HCEC 1CT (cell line): ENCODE measurements around the gene SNX8.
"Not testable (repeated sequence)": the region's sequence is repeated elsewhere in the genome, so short reads cannot be mapped to it uniquely, and the experiment has no call there.

Experiments
- DNase-seq: peaks from one replicate; pipeline ENCODE4 v3.0.0-alpha.2; 2017

The SNX8 gene, protein sequence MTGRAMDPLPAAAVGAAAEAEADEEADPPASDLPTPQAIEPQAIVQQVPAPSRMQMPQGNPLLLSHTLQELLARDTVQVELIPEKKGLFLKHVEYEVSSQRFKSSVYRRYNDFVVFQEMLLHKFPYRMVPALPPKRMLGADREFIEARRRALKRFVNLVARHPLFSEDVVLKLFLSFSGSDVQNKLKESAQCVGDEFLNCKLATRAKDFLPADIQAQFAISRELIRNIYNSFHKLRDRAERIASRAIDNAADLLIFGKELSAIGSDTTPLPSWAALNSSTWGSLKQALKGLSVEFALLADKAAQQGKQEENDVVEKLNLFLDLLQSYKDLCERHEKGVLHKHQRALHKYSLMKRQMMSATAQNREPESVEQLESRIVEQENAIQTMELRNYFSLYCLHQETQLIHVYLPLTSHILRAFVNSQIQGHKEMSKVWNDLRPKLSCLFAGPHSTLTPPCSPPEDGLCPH

DNA sequence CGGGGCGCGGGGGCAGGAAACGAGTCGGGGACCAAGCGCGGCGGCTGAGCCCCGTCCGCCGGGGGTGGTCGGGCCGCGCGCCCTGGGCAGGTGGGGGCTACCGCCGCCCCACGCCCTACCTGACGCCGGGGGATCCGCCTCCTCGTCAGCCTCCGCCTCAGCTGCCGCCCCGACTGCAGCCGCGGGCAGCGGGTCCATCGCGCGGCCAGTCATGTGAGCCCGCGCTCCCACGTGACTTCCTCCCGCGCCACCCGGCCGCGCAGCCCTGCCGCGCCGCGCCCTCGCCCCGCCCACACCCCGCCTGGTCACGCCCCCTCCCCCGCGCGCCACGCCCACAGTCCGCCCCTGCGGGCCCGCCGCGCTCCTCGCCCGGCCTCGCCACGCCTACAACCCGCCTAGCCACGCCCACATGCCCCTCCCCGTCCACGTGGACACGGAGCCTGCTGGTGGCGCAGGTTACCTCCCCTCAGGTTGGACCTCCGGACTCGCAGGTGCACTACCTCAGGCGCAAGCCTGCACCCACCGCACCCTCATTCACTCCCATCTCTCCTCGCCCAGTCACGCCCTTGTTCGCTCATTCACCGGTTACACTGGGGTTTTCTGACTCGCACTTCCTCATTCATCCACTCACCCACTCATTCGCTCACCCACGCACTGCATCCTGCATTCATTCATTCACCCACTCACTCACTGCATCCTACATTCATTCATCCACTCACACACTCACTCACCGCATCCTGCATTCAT is at the start of gene SNX8:
SNX8 (minus strand) TSS at position 233 of the 747 bp plus-strand sequence; CDS start at position 213, 20 bp downstream.
- DNase-seq = peak; percentile 87

DNA sequence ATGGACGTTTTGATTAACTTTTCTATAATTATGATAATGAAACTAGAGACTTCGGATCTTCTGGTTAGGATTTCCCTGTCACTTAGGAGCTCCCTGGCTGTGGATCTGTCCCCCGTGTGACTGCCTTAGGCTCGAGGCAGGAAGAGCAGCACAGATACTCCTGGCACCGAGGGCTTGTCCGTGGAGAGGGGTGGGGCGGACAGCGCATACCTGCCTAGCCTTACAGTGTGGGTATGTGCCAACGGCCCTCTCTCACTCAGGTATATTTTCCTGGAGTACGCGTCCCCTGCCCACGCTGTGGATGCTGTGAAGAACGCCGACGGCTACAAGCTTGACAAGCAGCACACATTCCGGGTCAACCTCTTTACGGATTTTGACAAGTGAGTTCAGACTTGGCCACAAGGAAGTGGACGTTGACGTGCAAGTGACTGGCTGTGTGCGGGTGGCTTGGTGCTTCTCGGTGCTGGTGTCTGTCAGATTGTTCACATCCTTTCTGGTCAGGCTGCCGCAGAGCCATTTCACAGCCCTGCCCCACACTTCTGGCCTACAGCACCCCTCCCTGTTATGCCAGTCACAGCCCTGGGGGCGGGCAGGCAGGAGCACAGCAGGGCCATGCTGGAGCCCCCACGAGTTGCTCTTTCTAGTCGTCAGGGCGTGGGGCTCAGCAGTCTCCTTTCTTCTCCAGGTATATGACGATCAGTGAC is 48.3 kb upstream of the SNX8 start:
- no peak for DNase-seq

DNA sequence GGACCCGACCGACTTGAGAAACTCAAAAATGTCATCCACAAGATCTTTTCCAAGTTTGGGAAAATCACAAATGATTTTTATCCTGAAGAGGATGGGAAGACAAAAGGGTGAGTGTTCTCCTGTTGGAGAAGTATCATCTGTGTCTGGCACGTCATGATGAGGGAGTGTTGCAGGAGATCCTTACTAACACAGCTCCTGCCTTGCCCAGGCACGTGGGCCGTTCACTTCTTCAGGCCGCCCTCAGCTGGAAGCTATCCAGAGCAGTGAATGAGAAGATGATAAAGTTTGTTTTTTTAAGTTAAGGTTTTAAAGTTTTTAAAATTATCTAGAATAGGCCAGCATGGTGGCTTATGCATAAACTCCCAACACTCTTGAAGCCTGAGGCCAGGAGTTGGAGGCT is 46.6 kb upstream of the SNX8 start:
- no peak for DNase-seq

DNA sequence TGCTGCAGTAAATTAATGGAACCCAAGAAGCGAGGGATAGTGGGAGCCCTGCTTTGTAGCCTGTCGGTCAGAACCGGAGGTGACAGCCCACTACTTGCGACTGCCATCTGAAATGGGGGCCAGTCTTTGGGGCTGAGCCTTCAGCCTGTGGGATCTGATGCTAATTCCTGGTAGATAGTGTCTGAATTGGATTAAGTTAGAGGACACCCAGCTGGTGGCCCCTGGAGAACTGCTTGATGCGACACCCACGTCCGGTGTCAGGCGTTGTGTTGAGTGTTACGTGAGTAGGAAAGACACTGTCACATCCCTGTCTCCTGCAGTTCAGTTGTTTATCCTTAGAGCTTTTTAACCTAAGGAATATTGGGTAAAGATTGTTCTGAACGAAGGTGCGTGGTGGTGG is 45.4 kb upstream of the SNX8 start:
- DNase-seq = no peak

DNA sequence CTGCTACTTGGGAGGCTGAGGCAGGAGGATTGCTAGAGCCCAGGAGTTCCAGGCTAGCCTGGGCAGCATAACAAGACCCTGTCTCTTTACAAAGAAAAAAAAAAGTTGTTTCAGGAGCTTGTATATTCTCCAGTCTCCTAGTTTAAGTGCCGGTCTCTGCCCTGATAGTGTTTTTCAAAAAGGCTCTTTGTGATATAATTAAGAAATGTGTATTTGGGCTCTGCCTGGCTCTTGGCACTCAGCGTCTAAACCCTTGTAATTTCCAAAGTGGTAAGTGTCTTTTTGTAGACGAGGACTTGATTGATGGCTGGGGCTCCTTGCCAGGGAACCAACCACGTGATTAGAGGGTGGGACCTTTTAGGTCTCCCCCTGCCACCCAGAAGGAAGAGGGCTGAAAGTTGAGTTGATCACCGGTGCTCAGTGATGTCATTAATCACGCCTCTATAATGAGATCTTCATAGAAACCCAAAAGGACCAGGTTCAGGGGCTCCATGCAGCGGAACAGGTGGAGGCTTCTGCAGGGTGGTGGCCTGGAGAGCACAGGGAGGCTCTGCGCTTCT is 44.8 kb upstream of the SNX8 start:
- no peak for DNase-seq

DNA sequence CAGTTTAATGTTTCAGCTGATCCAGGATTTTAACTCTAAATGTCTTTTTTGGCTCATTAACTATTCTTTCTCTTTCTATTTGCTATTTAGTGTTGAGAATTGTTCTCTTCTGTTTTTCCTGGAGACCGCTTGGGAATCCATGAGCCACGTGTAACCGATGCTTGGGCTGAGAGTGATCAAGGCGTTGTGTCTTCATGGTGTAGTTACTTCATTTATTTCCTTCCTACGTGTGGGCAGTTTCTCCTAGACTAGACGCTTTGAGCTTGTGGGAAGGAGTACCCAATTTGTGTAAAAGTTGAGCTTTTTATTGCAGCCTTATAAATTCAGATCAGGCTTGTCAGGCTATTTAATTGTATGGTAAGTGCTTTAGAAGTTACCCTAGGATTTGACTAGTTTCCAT is 43.3 kb upstream of the SNX8 start:
- no peak for DNase-seq

DNA sequence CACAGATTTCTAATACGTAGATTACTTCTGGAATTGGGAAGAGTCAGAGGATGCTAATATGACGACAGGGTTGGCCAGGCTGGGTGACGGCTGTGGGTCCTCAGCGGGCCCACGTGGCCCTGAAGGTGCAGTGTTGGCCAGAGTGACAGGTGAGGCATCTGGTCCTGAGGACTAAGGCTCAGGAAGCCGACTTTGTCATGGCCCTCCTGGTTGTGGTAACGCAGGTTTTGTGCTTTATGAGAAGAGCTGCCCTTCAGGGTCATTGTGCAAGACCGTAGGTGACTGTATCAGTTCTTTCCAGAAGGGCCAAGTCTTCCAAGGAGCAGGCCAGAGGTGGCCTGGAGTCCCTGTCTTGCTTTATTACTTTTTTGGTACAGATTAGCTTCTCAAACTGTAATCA is 42.9 kb upstream of the SNX8 start:
- DNase-seq = no peak

DNA sequence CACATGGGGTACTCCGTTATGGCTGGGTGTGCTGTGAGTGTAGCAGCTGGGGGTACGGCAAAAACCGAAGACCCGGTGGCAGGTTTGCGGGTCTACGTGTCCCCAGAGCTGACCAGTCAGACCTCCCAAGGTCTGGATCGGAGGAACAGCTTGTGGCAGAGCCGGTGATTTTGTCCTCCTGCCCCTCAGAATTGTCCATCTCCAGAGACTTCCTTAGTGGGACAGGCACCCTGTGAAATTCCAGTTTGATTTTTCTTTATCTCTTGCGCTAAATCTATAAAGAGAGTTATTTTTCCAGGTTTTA is 41.4 kb upstream of the SNX8 start:
- DNase-seq = no peak

DNA sequence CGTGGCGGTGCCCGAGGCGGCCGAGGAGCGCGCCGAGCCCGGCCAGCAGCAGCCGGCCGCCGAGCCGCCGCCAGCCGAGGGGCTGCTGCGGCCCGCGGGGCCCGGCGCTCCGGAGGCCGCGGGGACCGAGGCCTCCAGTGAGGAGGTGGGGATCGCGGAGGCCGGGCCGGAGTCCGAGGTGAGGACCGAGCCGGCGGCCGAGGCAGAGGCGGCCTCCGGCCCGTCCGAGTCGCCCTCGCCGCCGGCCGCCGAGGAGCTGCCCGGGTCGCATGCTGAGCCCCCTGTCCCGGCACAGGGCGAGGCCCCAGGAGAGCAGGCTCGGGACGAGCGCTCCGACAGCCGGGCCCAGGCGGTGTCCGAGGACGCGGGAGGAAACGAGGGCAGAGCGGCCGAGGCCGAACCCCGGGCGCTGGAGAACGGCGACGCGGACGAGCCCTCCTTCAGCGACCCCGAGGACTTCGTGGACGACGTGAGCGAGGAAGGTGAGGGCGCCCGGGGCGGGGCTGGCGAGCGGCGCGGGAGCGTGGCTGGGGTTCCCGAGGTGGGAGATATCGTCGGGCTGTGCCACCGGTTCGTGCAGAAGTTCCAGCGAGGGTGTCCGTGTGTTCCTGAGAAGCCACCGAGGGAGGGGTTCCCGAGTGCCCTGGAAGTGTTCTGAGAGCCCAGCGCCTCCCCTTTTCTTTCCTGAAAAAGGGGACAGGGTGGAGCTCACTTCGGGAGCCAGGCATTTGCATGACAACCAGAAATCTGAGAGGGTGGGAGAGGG is 40.9 kb upstream of the SNX8 start:
- peak; percentile 11 for DNase-seq

DNA sequence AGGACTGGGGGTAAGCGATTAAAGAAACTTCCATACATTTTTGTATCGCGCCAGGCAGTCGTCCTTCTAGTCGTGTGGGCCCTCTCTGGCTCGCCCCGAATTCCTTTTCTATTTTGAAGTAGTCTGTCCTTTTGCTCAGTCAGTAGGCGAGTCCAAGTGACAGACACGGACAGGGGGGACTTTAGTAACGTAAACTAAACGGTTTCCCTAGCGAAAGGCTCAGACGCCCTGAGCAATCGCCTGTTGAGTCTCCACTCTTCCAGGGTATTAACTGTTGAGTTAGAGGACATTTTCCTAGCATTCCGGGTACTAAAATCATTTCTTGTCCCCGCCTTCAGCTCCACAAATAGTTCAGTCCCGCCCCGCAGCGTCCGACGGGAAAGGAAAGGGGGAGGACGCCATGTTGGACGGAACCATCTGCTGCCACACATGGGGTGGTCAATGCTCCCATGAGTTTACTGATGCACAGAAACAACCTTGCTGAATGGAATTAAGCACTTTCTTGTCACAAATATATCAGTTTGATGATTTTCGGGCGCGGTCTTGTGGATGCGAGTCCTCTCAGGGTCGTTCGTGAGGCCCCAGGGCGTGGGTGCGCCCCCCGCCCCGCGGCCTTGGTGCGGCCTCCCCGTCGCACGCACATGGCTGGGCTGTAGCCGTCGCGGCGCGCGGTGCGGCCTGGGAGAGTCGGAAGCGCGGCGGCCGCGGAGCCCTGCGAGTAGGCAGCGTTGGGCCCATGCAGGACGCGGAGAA is 40.1 kb upstream of the SNX8 start, which contains the start of gene EIF3B:
EIF3B (plus strand) TSS at position 642 of the 753 bp plus-strand sequence; CDS start at position 737, 95 bp downstream.
- peak; percentile 91 for DNase-seq

DNA sequence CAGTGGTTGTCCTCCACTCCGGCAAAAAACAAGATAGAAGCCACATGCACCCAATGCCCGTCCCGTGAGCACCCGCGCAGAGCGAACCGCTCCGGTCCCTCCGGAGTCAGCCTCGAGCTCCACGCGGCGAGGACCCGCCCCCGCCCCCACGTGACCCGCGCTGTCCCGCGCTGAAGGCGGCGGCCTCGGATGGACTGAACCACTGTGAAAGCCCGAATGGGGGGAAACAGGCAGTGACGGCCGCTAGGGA is 39.6 kb upstream of the SNX8 start:
- peak; percentile 87 for DNase-seq

DNA sequence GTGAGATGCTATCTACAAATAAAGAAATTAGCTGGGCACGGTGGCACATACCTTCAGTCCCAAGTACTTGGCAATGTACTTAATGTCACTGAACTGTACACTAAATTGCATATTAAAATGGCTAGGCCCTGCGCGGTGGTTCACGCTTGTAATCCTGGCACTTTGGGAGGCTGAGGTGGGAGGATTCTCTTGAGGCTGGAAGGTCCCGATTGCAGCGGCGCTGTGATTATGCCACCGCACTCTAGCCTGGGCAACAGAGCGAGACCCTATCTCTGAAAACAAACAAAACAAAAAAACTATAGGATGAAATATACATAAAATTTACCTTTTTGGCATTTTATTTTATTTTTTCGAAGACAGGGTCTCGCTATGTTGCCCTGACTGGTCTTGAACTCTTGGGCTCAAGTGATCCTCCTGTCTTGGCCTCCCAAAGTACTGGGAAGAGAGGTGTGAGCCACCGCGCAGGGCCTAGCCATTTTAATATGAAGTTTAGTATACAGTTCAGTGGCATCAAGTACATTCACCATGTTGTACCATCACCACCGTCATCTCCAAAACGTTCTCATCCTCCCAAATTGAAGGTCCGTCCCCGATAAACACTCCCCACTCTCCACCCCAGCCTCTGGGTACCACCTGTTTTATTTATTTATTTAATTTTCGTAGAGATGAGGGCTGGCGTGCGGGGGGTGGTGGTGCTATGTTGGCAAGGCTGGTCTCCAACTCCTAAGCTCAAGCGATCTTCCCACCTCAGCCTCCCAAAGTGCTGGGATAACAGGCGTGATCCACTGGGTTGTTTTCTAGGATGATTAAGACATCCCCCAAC is 39.1 kb upstream of the SNX8 start:
- DNase-seq = no peak

DNA sequence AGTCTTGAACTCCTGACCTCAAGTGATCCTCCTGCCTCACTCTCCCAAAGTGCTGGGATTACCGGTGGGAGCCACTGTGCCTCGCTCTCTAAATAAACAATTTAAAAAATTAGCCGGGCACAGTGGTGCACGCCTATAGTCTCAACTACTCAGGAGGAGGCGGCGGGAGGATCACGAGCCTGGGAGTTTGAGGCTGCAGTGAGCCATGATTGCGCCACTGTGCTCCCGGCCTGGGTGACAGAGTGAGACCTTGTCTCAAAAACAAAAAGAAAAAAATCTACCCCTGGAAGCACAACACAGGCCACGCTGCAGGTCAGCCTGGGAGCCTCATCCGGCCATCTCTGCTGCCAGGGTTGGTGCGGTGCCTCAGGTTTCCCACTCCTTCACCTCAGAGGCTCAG is 36.6 kb upstream of the SNX8 start:
- no peak for DNase-seq

DNA sequence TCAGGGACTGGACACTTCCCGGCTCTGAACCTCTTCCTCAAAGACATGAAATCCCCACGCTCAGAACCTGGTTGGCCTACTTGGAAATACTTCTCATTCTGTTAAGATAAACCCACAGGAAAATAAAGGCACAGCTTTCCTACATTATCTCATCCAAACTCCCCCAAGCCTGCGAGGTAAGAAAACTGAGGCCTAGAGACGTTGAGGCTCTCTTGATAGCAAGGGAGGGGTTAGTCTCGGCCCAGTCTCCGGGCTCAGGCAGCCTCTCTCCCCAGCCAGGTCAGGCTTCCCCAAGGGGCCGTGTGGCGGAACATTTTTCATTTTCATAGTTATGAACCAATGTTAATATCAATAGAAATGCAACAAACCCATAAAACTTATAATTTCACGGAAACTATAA is 35.8 kb upstream of the SNX8 start:
- DNase-seq = no peak

DNA sequence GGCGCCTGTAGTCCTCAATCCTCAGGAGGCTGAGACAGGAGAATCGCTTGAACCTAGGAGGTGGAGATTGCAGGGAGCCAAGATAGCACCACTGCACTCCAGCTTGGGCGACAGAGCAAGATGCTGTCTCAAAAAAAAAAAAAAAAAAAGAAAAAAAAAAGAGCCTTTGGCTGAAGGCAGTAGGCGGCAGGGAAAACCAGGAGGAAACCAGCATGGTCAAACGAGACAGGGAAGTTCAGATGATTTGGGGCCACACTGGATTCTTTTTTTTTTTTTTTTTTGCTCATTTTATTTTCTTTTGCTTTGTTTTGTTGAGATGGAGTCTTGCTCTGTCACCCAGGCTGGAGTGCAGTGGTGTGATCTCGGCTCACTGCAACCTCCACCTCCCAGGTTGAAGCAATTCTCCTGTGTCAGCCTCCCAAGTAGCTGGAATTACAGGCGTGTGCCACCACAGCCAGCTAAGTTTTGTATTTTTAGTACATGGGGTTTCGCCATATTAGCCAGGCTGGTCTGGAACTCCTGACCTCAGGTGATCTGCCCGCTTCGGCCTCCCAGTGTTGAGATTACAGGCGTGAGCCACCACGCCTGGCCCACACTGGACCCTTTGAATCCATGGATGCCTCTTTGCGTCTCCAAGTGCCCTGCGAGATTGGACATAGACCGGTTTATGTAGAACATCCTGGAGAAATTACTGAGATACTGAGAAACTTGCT is 33.3 kb upstream of the SNX8 start:
- not testable (repeated sequence) for DNase-seq

DNA sequence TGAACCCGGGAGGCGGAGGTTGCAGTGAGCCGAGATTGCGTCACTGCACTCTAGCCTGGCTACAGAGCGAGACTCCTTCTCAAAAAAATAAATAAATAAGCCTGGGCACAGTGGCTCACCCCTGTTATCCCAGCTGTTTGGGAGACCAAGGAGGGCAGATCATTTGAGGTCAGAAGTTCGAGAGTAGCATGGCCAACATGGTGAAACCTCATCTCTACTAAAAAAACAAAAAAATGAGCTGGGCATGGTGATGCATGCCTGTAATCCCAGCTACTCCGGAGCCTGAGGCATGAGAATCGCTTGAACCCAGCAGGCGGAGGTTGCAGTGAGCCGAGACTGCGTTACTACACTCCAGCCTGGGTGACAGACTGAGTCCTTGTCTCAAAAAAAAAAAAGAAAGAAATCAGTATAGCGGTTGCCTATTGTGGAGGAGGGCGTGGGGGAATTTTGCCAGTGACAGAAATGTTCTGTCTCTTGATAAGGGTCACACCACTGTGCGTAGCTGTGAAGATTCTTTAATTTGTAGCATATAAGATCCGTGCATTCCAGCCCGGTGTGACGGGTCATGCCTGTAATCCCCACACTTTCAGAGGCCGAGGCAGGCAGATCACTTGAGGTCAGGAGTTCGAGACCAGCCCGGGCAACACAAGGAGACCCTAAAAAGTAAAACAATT is 22.5 kb upstream of the SNX8 start:
- no peak for DNase-seq

DNA sequence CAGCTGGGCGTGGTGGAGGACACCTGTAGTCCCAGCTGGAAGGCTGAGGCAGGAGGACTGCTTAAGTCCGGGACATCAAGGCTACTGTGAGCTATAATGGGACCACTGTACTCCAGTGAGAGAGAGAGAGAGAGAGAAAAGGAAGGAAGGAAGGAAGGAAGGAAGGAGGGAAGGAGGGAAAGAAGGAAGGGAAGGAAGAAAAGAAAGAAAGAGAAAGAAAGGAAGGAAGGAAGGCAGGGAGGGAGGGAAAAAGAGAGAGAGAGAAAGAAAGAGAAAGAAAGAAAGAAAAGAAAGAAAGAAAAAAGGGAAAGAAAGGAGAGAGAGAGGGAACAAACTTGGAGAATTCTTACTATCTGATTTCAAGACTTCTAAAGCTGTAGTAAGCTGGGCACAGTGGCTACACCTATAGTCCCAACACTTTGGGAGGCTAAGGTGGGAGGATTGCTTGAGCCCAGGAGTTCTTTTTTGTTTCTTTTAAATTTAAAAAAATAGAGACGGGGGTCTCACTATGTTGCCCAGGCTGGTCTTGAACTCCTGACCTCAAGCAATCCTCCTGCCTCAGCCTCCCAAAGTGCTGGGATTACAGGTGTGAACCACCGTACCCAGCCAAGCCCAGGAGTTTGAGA is 18.5 kb upstream of the SNX8 start:
- DNase-seq = not testable (repeated sequence)

DNA sequence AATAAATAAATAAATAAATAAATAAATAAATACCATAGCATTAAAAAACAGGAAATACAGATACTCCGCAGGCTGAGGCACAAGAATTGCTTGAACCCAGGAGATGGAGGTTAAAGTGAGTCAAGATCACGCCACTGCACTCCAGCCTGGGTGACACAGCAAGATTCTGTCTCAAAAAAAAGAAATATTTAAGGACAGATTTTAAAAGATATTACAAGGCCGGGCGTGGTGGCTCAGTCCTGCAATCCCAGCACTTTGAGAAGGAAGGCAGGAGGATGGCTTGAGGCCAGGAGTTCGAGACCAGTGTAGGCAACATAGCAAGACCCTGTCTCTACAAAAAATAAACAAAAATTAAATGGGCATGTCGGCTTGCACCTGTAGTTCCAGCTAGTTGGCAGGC is 17.5 kb upstream of the SNX8 start:
- DNase-seq = no peak

DNA sequence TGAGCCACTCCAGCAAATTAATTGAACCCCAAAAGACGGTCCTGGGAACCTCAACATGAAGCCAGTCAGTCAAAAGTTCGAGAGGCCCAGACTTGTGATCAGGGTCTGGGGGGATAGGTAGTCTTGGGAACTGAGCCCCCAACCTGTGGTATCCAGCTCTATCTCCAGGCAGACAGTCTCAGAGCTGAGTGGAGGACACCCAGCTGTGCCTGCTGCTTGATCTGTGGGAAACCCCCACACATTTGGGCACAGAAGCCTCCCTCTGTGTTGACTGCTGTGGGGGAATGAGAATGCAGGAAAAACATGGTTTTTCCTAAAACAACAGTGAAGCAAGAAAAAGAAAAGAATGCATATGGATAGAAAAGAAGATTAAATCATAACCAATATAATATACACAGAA is 16.3 kb upstream of the SNX8 start:
- DNase-seq = no peak
